Inflammatory macrophage (primary cell): ENCODE measurements around the gene ZDHHC11.
"Not testable (repeated sequence)": the region's sequence is repeated elsewhere in the genome, so short reads cannot be mapped to it uniquely, and the experiment has no call there.

Source experiments
- DNase-seq, 2 donors: peaks; one replicate each; pipeline ENCODE4 v3.0.0-alpha.2; 2020 to 2022

ZDHHC11 gene

DNA sequence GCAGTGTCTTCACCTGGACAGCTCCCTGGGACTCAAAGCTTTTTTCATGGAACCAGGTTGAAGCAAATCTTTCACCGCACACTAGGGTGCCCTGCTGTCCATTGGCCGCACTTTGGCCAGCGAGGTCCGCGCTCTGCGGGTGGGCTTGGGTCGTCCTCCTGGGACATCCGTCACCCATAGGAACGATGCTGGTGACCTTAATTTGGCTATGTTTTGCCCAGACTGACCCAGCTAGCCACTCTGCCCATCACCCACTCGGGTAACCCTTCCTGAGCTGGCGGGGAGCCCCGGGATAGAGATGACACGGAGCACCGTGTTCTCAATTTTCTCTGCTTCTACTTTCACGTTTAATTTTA is 92.1 kb downstream of the ZDHHC11 start:
- no peak for DNase-seq

DNA sequence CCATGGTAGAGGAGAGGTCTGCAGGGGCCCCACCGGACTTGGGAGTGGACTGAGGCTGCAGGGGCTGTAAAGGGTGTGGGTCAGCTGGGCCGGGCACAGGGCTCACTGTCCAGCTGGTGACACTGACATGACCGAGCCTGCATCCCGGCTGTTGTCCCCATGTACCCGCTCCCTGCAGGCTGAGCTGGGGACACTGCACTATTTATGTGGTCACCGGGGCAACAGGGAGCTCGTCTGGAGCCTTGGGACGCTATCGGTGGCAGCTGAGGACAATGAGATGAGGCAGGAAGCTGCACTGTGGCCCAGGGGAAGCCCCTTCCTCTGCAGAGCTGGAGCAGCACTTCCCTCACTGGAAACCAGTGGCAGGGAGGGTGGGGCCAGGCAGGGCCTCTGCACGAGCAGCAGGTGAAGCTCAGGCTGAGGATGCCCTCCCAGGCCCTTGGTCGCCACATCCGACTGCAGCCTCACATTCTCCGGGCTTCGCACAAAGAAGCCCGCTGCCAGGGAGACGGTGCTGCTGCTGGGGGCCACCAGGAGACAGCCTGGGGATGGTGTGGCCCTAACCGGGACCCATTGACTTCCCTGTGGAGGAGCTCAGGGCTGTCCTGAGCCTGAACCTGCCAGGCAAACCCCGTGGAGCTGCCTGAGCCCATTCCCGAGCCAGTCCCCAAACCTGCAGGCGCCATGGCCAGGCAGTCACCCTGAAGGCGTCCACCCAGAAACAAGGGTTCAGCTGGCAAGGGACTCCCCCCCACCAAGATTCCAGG is 92.7 kb downstream of the ZDHHC11 start:
- no peak for DNase-seq

- no peak for DNase-seq
These were observed 93.3 kb downstream of the ZDHHC11 start for GRCh38 chr5:757346-757930.

DNA sequence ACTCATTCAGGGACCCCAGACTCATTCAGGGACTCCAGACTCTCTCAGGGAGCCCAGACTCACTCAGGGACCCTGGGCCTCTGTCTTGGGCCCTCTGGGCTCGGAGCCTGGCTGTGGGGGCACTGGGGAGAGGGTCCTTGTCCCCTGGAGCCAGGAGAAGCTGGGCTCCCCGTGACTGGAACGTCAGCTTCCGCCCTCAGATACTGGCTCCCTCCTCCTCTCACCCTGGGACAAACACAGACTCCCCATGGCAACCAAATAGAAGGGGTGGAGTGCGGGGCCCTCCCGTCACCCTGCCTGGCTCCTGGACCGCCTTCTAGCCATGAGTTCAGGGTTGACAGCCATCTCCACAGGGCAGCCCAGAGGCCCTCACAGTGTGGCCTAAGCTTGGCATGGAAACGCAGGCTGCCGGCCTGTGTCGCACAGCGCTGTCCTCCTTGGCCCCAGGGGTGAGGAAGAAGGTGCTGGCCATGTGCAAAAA is 93.9 kb downstream of the ZDHHC11 start:
- no peak for DNase-seq

DNA sequence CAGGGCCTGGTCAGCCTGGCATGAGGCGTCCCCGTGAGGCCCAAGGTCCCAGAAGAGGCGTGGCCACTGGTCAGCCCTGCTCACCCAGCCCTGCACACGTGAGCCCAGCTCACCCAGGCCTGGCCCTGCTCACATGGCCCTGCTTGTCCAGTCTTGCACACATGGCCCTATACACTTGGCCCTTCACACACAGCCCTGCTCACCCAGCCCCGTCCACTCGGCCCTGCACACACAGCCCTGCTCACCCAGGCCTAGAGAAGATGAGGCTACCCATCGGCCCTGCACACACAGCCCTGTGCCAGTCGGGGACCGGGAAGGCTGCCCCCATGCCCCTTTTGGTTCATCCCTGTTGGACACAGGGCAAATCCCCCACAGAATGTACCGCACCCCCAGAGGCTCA is 94.6 kb downstream of the ZDHHC11 start:
- DNase-seq, result no peak

DNA sequence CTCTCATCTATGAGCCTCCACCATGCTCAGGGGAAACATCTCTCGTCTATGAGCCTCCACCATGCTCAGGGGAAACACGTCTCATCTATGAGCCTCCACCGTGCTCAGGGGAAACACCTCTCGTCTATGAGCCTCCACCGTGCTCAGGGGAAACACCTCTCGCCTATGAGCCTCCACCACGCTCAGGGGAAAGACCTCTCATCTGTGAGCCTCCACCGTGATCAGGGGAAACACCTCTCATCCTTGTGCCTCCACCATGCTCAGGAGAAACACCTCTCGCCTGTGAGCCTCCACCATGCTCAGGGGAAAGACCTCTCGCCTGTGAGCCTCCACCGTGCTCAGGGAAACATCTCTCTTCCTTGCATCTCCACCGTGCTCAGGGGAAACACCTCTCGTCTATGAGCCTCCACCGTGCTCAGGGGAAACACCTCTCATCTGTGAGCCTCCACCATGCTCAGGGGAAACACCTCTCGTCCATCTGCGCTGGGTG is 96.6 kb downstream of the ZDHHC11 start:
- DNase-seq, result not testable (repeated sequence)

GRCh38 chr5:753567-754142 is 97.1 kb downstream of the ZDHHC11 start:
- not testable (repeated sequence) for DNase-seq

DNA sequence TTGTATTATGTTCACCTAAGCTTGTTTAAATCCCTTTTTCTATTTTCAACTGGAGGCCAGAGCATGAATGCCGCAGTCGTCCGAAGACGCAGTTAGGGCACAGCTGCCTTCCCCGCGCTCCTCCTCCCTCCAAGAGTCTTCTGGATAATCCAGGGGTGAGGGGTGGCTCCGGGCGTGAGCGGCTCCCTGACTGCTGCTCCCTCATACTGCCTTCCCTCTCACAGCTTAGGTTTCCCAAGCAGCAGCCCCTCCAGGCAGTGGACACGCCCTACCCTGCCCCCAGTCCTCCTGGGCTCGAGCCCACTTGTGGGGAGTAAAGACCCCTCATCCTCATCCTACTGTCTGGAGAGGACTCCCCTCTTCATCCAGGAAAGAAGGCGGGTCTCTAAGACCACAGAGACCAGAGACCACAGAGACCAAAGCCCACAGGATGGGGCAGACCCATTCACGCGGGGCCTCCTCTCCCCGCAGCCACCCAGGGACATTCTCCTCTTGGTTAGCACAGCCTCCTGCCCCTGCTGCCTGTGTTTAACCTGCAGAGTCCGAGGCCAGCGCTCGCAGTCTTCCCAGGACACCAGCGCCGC is 98.2 kb downstream of the ZDHHC11 start:
- DNase-seq, result not testable (repeated sequence)

GRCh38 chr5:751992-752391 is 98.8 kb downstream of the ZDHHC11 start:
- not testable (repeated sequence) for DNase-seq

GRCh38 chr5:751496-751895 is 99.3 kb downstream of the ZDHHC11 start:
- no peak for DNase-seq

- not testable (repeated sequence) for DNase-seq
These were observed 100.6 kb downstream of the ZDHHC11 start for GRCh38 chr5:750226-750625.

- no peak for DNase-seq
These were observed 101.6 kb downstream of the ZDHHC11 start for GRCh38 chr5:749101-749670.

DNA sequence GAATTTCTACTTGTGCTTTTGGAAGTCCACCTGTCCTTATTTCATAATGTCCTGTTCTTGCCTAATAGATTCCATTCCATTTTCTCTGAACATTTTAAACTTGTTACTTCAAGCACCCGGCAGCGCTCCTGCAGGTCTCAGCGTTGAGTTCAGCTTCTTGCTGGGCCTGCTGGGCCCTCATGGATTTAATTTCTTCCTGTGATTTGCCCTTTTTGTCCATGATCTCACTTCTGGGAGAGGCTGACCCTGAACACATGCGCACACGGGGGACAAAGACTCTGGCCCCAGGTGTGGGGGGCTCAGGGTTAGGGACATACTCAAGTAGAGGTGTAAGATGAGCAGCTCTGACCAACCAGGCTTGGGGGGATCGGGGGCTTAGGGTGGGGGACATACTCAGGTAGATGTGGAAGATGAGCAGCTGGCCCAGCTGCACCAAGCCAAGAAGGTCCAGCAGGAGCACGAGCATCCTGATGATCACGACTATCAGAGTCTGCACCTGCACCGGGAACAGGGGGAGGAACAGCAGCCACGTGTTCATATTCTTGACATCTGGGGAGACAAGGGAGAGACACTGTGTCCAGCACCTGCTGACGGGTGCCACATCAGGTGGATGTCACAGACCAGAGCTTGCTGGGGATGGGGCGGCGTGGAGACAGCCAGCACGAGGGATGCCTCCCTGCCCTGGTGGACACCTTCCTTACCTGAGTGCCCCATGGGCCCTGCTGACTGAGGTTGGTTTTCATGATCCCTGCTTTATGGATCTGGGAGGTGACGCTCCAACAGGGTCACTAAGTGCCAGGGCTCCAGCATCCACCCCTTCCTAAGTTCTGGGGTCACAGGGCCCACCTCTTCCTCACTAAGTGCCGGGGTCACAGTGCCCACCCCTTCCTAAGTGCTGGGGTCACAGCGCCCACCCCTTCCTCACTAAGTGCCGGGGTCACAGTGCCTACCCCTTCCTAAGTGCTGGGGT is 102.5 kb downstream of the ZDHHC11 start:
- not testable (repeated sequence) for DNase-seq

DNA sequence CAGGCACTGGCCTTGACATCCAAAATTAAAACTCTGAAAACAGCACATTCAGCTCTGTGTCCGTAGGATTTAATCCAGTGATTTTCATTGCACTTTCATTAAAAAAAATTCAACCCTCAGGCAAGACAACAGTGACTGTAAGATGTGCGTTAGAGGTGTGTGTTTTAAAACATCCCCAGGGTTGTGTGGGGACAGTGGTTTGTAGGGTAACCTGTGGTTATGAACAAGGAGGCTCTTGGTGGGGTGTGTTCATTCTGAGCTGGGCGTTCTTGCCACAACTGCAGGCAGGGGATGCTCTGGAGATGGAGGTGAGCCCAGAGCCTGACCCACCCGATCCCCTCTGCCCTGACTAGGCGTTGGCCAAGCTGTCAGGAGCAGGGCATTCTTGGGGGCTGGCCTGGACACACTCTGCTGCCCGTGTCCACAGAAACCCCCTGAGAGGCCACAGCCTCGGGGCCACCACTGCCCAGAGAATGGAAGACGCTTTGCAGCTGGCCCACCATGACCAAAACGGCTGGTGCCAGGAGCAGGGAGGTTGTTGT is 103.4 kb downstream of the ZDHHC11 start:
- DNase-seq, result not testable (repeated sequence)

DNA sequence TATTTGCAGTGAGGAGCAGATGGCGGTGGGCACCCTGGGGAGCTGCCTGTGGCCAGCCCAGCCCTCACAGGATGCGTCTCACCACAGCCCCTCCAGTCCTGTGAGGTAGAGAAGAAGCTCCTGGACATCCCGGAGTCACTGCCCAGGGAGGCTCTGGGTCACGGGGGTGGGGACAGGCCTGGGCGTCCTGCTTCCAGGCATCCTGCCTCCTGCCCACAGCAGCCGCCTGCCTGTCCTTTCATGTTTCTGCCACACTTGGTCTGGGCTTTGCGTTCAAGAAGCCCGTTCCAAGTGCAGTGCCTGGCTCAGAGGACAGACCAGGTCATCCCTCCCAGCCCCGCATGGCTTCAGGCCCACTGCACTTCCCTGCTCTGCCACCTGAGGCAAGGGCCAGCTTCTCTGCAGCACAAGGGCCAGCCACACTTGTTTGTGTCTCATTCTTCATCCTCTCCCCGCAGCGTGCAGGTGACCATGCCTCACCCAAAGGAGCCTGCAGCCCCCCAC is 104.5 kb downstream of the ZDHHC11 start:
- DNase-seq, result no peak
